Mesenchymal stem cell (in vitro differentiated cells and primary cell): Measurements from ENCODE around the gene RPS15.
"Not testable (repeated sequence)": the region's sequence is repeated elsewhere in the genome, so short reads cannot be mapped to it uniquely, and the experiment has no call there.

Source experiments
- DNase-seq: peaks from one replicate; pipeline ENCODE4 v3.0.0-alpha.2; 2013
- H2AFZ ChIP-seq: one replicate; pipeline ENCODE4 v1.6.1; 2013; ENCODE audit warnings: low read depth, mild to moderate bottlenecking, control low read depth, inconsistent platforms, low read length, moderate library complexity
- H2AK5ac ChIP-seq: 2 replicates; pipeline ENCODE4 v1.6.1; 2013; ENCODE audit warnings: low read length, moderate library complexity, mild to moderate bottlenecking, inconsistent platforms; ENCODE audit not compliant: severe bottlenecking
- H2BK120ac ChIP-seq: one replicate; pipeline ENCODE4 v1.6.1; 2013; ENCODE audit warnings: low read depth, mild to moderate bottlenecking, inconsistent platforms, low read length, moderate library complexity
- H2BK12ac ChIP-seq, 2 experiments: one replicate each; pipeline ENCODE4 v1.6.1; 2013; ENCODE audit warnings: inconsistent platforms in 2 of 2, low read length in 2 of 2, mild to moderate bottlenecking in 2 of 2, moderate library complexity in 2 of 2, control low read depth in 1 of 2
- H2BK15ac ChIP-seq: one replicate; pipeline ENCODE4 v1.6.1; 2013; ENCODE audit warnings: mild to moderate bottlenecking, low read depth, inconsistent platforms; ENCODE audit not compliant: poor library complexity, severe bottlenecking
- H2BK5ac ChIP-seq: 2 replicates; pipeline ENCODE4 v1.6.1; 2013; ENCODE audit warnings: low read depth, mild to moderate bottlenecking, low read length, control low read depth, inconsistent platforms; ENCODE audit not compliant: poor library complexity, severe bottlenecking
- H3K14ac ChIP-seq, 2 experiments: one replicate each; pipeline ENCODE4 v1.6.1; 2013; ENCODE audit warnings: inconsistent platforms in 2 of 2, low read length in 2 of 2, control low read depth in 1 of 2, mild to moderate bottlenecking in 1 of 2, moderate library complexity in 1 of 2
- H3K18ac ChIP-seq, 2 experiments: one replicate each; pipeline ENCODE4 v1.6.1; 2013; ENCODE audit warnings: inconsistent platforms in 2 of 2, low read length in 2 of 2, control low read depth in 1 of 2, low read depth in 1 of 2, mild to moderate bottlenecking in 1 of 2
- H3K23ac ChIP-seq, 2 experiments: one replicate each; pipeline ENCODE4 v1.6.1; 2013; ENCODE audit warnings: inconsistent platforms in 2 of 2, low read length in 2 of 2, mild to moderate bottlenecking in 2 of 2, moderate library complexity in 2 of 2, control low read depth in 1 of 2
- H3K27ac ChIP-seq: 2 replicates; pipeline ENCODE4 v1.5.1; 2013; ENCODE audit warnings: mild to moderate bottlenecking, moderate library complexity, low read length, control low read depth, inconsistent platforms; ENCODE audit not compliant: poor library complexity, severe bottlenecking
- H3K27me3 ChIP-seq, 2 experiments: 2 replicates each; pipeline versions ENCODE4 v1.6.1 to v1.7.0; 2013; ENCODE audit warnings: low read length in 2 of 2, mild to moderate bottlenecking in 2 of 2, moderate library complexity in 2 of 2, control low read depth in 1 of 2, inconsistent platforms in 1 of 2; ENCODE audit not compliant: control insufficient read depth in 1 of 2, insufficient read depth in 1 of 2
- H3K36me3 ChIP-seq, 2 experiments: 2 replicates each; pipeline versions ENCODE4 v1.6.1 to v1.7.0; 2013; ENCODE audit warnings: low read length in 2 of 2, control low read depth in 1 of 2, inconsistent platforms in 1 of 2, low read depth in 1 of 2, mild to moderate bottlenecking in 1 of 2; ENCODE audit not compliant: insufficient read depth in 2 of 2, control insufficient read depth in 1 of 2
- H3K4ac ChIP-seq, 2 experiments: one replicate each; pipeline ENCODE4 v1.6.1; 2013; ENCODE audit warnings: inconsistent platforms in 2 of 2, low read length in 2 of 2, mild to moderate bottlenecking in 2 of 2, moderate library complexity in 2 of 2, control low read depth in 1 of 2, low read depth in 1 of 2
- H3K4me1 ChIP-seq: 2 replicates; pipeline ENCODE4 v1.6.1; 2013; ENCODE audit warnings: low read depth, low read length, control low read depth; ENCODE audit not compliant: control insufficient read depth, insufficient read depth
- H3K4me2 ChIP-seq: 2 replicates; pipeline ENCODE4 v1.6.1; 2013; ENCODE audit warnings: low read length, mild to moderate bottlenecking, inconsistent platforms; ENCODE audit not compliant: poor library complexity, severe bottlenecking
- H3K4me3 ChIP-seq, 2 experiments: 2 replicates each; pipeline versions ENCODE4 v1.5.1 to v1.7.0; 2013; ENCODE audit warnings: low read length in 2 of 2, mild to moderate bottlenecking in 2 of 2, control low read depth in 1 of 2, low read depth in 1 of 2; ENCODE audit not compliant: insufficient read depth in 1 of 2
- H3K79me1 ChIP-seq: replicated peaks from 2 replicates; pipeline ENCODE4 v1.6.1; 2013; ENCODE audit warnings: mild to moderate bottlenecking, control low read depth, low read length, inconsistent platforms; ENCODE audit not compliant: poor library complexity, severe bottlenecking
- H3K9ac ChIP-seq: 2 replicates; pipeline ENCODE4 v1.7.0; 2013; ENCODE audit warnings: mild to moderate bottlenecking, low read length, moderate library complexity
- H3K9me3 ChIP-seq: 2 replicates; pipeline ENCODE4 v1.7.0; 2013; ENCODE audit warnings: mild to moderate bottlenecking, low read length; ENCODE audit not compliant: control insufficient read depth
- H4K8ac ChIP-seq: one replicate; pipeline ENCODE4 v1.6.1; 2013; ENCODE audit warnings: inconsistent platforms, mild to moderate bottlenecking, low read length, moderate library complexity
- H4K91ac ChIP-seq: one replicate; pipeline ENCODE4 v1.6.1; 2013; ENCODE audit warnings: mild to moderate bottlenecking, low read length, inconsistent platforms
- WGBS: methylation state at CpG from one replicate; pipeline ENCODE4 v1.1.7; 2013; ENCODE audit warnings: mixed read lengths; 5-methylcytosine and 5-hydroxymethylcytosine counted together

RPS15 gene

GRCh38 chr19:1437609-1438008 lies 587 bp upstream of the RPS15 start:
- Histone ChIP-seq H2BK12ac (no peak overlapping the region), H3K27ac (peak overlapping the region; percentile 11), H3K27me3 (no peaks in the 10 kb centered on the region), H2AK5ac (no peak overlapping the region), H3K4me1 (peaks cover 27% of the 10 kb centered on the region), H3K79me1 (peaks cover 31% of the 10 kb centered on the region), H2BK15ac (no peak overlapping the region), H4K8ac (no peak overlapping the region), H3K23ac (no peak overlapping the region), H3K4me2 (peak overlapping the region; percentile 24), H4K91ac (no peak overlapping the region), H3K9ac (peak overlapping the region; percentile 94), H2AFZ (no peak overlapping the region), H2BK120ac (no peak overlapping the region), H3K9me3 (no peaks in the 10 kb centered on the region), H3K4ac (no peak overlapping the region), H2BK5ac (no peak overlapping the region), H3K18ac (no peak overlapping the region), H3K14ac (no peak overlapping the region), H3K36me3 (peaks cover 62 to 67% of the 10 kb centered on the region in 2 experiments), H3K4me3 (peak overlapping the region in 1 of 2 experiments; percentile 93)
- WGBS, result 93% methylated on average over 6 of the region's 8 CpGs
- DNase-seq, result no peak

GRCh38 chr19:1438933-1439354 lies 748 bp downstream of the RPS15 start:
- WGBS, result under 1% methylated on average over 26 of the region's 26 CpGs
- peaks cover 23% of the 10 kb centered on the region for H3K79me1 ChIP-seq
- DNase-seq, result no peak
- no peak overlapping the region for H2BK120ac ChIP-seq
- H3K18ac ChIP-seq, result peak overlapping the region; percentile 68 to 99
- peak overlapping the region in 1 of 2 experiments; percentile 66 for H2BK12ac ChIP-seq
- no peak overlapping the region for H2AK5ac ChIP-seq
- H3K9ac ChIP-seq, result peak overlapping the region; percentile 94
- peaks cover 56 to 60% of the 10 kb centered on the region in 2 experiments for H3K36me3 ChIP-seq
- H3K14ac ChIP-seq, result peak overlapping the region in 1 of 2 experiments; percentile 61
- H3K23ac ChIP-seq, result no peak overlapping the region
- H2BK5ac ChIP-seq, result no peak overlapping the region
- H3K9me3 ChIP-seq, result no peaks in the 10 kb centered on the region
- H3K4me3 ChIP-seq, result peak overlapping the region; percentile 90 to 93
- H2AFZ ChIP-seq, result no peak overlapping the region
- peaks cover 32% of the 10 kb centered on the region for H3K4me1 ChIP-seq
- H3K27me3 ChIP-seq, result no peaks in the 10 kb centered on the region
- peak overlapping the region; percentile 56 for H3K4me2 ChIP-seq
- H4K91ac ChIP-seq, result no peak overlapping the region
- no peak overlapping the region for H2BK15ac ChIP-seq
- no peak overlapping the region for H3K27ac ChIP-seq
- peak overlapping the region; percentile 66 to 92 for H3K4ac ChIP-seq
- peak overlapping the region; percentile 39 for H4K8ac ChIP-seq

- not testable (repeated sequence) for H2BK15ac ChIP-seq, H2BK120ac ChIP-seq, H2BK5ac ChIP-seq, H4K8ac ChIP-seq, H3K27ac ChIP-seq, H3K18ac ChIP-seq, H2AFZ ChIP-seq, H4K91ac ChIP-seq, H3K27me3 ChIP-seq, H2BK12ac ChIP-seq, H3K9me3 ChIP-seq, H3K4ac ChIP-seq, H2AK5ac ChIP-seq
- DNase-seq, result peak; percentile 48
- peak overlapping the region; percentile 94 for H3K9ac ChIP-seq
- peaks cover 48 to 52% of the 10 kb centered on the region in 2 experiments for H3K36me3 ChIP-seq
- peaks cover 15% of the 10 kb centered on the region for H3K79me1 ChIP-seq
- peaks cover 37% of the 10 kb centered on the region for H3K4me1 ChIP-seq
- H3K23ac ChIP-seq, result peak overlapping the region in 1 of 2 experiments; percentile 86
- peak overlapping the region; percentile 90 to 93 for H3K4me3 ChIP-seq
- peak overlapping the region in 1 of 2 experiments; percentile 50 for H3K14ac ChIP-seq
- H3K4me2 ChIP-seq, result peak overlapping the region; percentile 56
- WGBS, result 85% methylated on average over 57 of the region's 57 CpGs
Observed at GRCh38 chr19:1439525-1440417, 1.6 kb downstream of the RPS15 start.

- Histone ChIP-seq H3K14ac (no peak overlapping the region), H3K23ac (no peak overlapping the region), H2BK5ac (no peak overlapping the region), H3K27me3 (no peaks in the 10 kb centered on the region), H2BK120ac (no peak overlapping the region), H3K27ac (no peak overlapping the region), H3K9me3 (no peaks in the 10 kb centered on the region), H3K36me3 (peaks cover 43 to 49% of the 10 kb centered on the region in 2 experiments), H4K91ac (no peak overlapping the region), H3K18ac (no peak overlapping the region), H3K79me1 (peaks cover 13% of the 10 kb centered on the region), H3K4me2 (peak overlapping the region; percentile 11), H3K4me1 (peaks cover 42% of the 10 kb centered on the region), H4K8ac (no peak overlapping the region), H2AFZ (no peak overlapping the region), H3K4me3 (peak overlapping the region in 1 of 2 experiments; percentile 7), H2BK15ac (no peak overlapping the region), H3K4ac (no peak overlapping the region), H2AK5ac (no peak overlapping the region), H3K9ac (peak overlapping the region; percentile 29), H2BK12ac (no peak overlapping the region)
- WGBS, result 93% methylated on average over 14 of the region's 15 CpGs
- no peak for DNase-seq
Observed at GRCh38 chr19:1440418-1440801, 2.2 kb downstream of the RPS15 start.
